HFFc6 (cell line): ENCODE measurements around the gene CAPN3. TPM values are rescaled to one million over a fixed set of nuclear protein-coding genes. Genes with fewer than 3 reads are reported as not detected.

Source experiments
- DNase-seq: peaks from one replicate; pipeline ENCODE4 v3.0.0-alpha.2; 2018
- H3K27ac Mint-ChIP-seq: 2 replicates; pipeline ENCODE4 v1.8.0; 2020; ENCODE audit warnings: mild to moderate bottlenecking, mixed read lengths
- H3K27me3 Mint-ChIP-seq: 2 replicates; pipeline ENCODE4 v1.8.0; 2021; ENCODE audit warnings: mild to moderate bottlenecking, moderate library complexity, mixed read lengths; ENCODE audit not compliant: insufficient read depth
- H3K36me3 Mint-ChIP-seq: 2 replicates; pipeline ENCODE4 v1.8.0; 2021; ENCODE audit warnings: low read depth, mixed read lengths
- H3K4me1 Mint-ChIP-seq: 2 replicates; pipeline ENCODE4 v1.8.0; 2020; ENCODE audit warnings: low read depth, mixed read lengths
- H3K4me3 Mint-ChIP-seq: 2 replicates; pipeline ENCODE4 v1.8.0; 2020; ENCODE audit warnings: mild to moderate bottlenecking, moderate library complexity, mixed read lengths
- H3K9me3 Mint-ChIP-seq: 2 replicates; pipeline ENCODE4 v1.8.0; 2020; ENCODE audit warnings: mild to moderate bottlenecking, mixed read lengths
- CTCF ChIP-seq: fragments of 200-600 bp; sonication (generic); IDR thresholded peaks from 2 replicates; pipeline ENCODE4 v1.5.0; 2021; ENCODE audit warnings: antibody characterized with exemption, mild to moderate bottlenecking
- total RNA-seq, 6 experiments: library from RNA; stranded (reverse); fragmentation: NEBNext Ultra II Directional; extraction: Animal tissue kit (Norgen Biotek cat#: 25700); gene quantifications; 2 replicates in 1 of 6; 3 replicates in 5 of 6; pipeline ENCODE4 v1.2.3, GENCODE V29; 2021

Gene CAPN3
- total RNA-seq, 6 experiments from 2014 or later = 0.81 to 1.9 (median 1.5) TPM

GRCh38 chr15:42461261-42461660 lies 102.0 kb downstream of the CAPN3 start:
- Mint-ChIP-seq H3K36me3 (no peaks in the 10 kb centered on the region; the same call in 1 of the 2 replicates), H3K27ac (no peak overlapping the region), H3K4me1 (peaks cover 26% of the 10 kb centered on the region), H3K4me3 (no peak overlapping the region), H3K27me3 (no peaks in the 10 kb centered on the region; the same call in 1 of the 2 replicates), H3K9me3 (no peaks in the 10 kb centered on the region)
- no peak for DNase-seq
- no peak for TF ChIP-seq CTCF

Other genes with a start within 250 kb of the CAPN3 start
- gene PLA2G4F, start 202.9 kb upstream of the CAPN3 start, total RNA-seq = not detected
- 10 to 100 TPM; 51.1 to 58.5 (median 52.8) TPM for gene VPS39, start 151.2 kb upstream of the CAPN3 start, total RNA-seq
- gene GANC, start 86.3 kb upstream of the CAPN3 start, total RNA-seq = 10 to 100 TPM; 23.7 to 30.8 (median 29.5) TPM
- gene TMEM87A, start 86.1 kb upstream of the CAPN3 start, total RNA-seq = 10 to 100 TPM; 37.7 to 43.5 (median 40.1) TPM
- gene ZNF106, start 131.6 kb downstream of the CAPN3 start, total RNA-seq = 10 to 100 TPM; 51.5 to 58.9 (median 56.1) TPM
- gene SNAP23, start 136.1 kb downstream of the CAPN3 start, total RNA-seq = 10 to 100 TPM; 48.1 to 65.7 (median 55.8) TPM
- gene LRRC57, start 189.3 kb downstream of the CAPN3 start, total RNA-seq = 10 to 100 TPM; 18.5 to 22.9 (median 20.4) TPM
- 10 to 100 TPM; 18.0 to 30.5 (median 26.5) TPM for gene HAUS2, start 189.3 kb downstream of the CAPN3 start, total RNA-seq
- 1 to 10 TPM; 1.9 to 2.8 (median 2.3) TPM for gene STARD9, start 216.1 kb downstream of the CAPN3 start, total RNA-seq